Nephron progenitor cell (in vitro differentiated cells): ENCODE results near the gene PCAT7.
A peak's percentile ranks its signal among the peaks of the same experiment; 100 is the strongest.
"Not testable (repeated sequence)": the region's sequence is repeated elsewhere in the genome, so short reads cannot be mapped to it uniquely, and the experiment has no call there.

Experiments used
- DNase-seq: peaks from one replicate; pipeline ENCODE4 v3.0.0; 2021
- H3K27ac Mint-ChIP-seq: 2 replicates; pipeline ENCODE4 v1.8.0; 2021; ENCODE audit warnings: mild to moderate bottlenecking, moderate library complexity, mixed read lengths
- H3K27me3 Mint-ChIP-seq: 2 replicates; pipeline ENCODE4 v1.8.0; 2021; ENCODE audit warnings: mild to moderate bottlenecking, low read depth, mixed read lengths; ENCODE audit not compliant: poor library complexity
- H3K36me3 Mint-ChIP-seq: 2 replicates; pipeline ENCODE4 v1.8.0; 2021; ENCODE audit warnings: low read depth, mixed read lengths
- H3K4me1 Mint-ChIP-seq: 2 replicates; pipeline ENCODE4 v1.8.0; 2021; ENCODE audit warnings: mixed read lengths
- H3K4me3 Mint-ChIP-seq: 2 replicates; pipeline ENCODE4 v1.8.0; 2021; ENCODE audit warnings: mild to moderate bottlenecking, moderate library complexity, mixed read lengths
- H3K9me3 Mint-ChIP-seq: 2 replicates; pipeline ENCODE4 v1.8.0; 2021; ENCODE audit warnings: mild to moderate bottlenecking, moderate library complexity, mixed read lengths
- CTCF ChIP-seq: fragments of 200-600 bp; sonication (generic); IDR thresholded peaks from 2 replicates; pipeline ENCODE4 v1.5.0; 2021; ENCODE audit warnings: antibody characterized with exemption

Gene PCAT7

GRCh38 chr9:94554439-94555331 is at the start of gene PCAT7:
Gene PCAT7, plus strand, starts transcription at chr9:94555083.
- Mint-ChIP-seq H3K27ac (no peak within 1 kb of the TSS), H3K4me1 (peaks cover 10% of the 10 kb centered on the region), H3K27me3 (peaks cover 17% of the 10 kb centered on the region), H3K36me3 (peaks cover 27% of the 10 kb centered on the region), H3K4me3 (no peak within 1 kb of the TSS), H3K9me3 (peaks cover 10% of the 10 kb centered on the region)
- DNase-seq: peak; percentile 75
- peak; percentile 53 for TF ChIP-seq CTCF

- H3K27me3 Mint-ChIP-seq, H3K4me3 Mint-ChIP-seq, H3K36me3 Mint-ChIP-seq, H3K27ac Mint-ChIP-seq, DNase-seq, H3K9me3 Mint-ChIP-seq, H3K4me1 Mint-ChIP-seq: not testable (repeated sequence)
Observed at GRCh38 chr9:94506370-94506769, 48.5 kb upstream of the PCAT7 start.

GRCh38 chr9:94507531-94508258 is 47.2 kb upstream of the PCAT7 start:
- H3K4me1 Mint-ChIP-seq: no peaks in the 10 kb centered on the region
- peaks cover 3% of the 10 kb centered on the region for H3K27me3 Mint-ChIP-seq
- peaks cover 4% of the 10 kb centered on the region for H3K9me3 Mint-ChIP-seq
- no peak for DNase-seq
- no peaks in the 10 kb centered on the region for H3K36me3 Mint-ChIP-seq
- no peak overlapping the region for H3K4me3 Mint-ChIP-seq
- no peak for TF ChIP-seq CTCF
- no peak overlapping the region for H3K27ac Mint-ChIP-seq

GRCh38 chr9:94511134-94511954 is 43.5 kb upstream of the PCAT7 start:
- no peaks in the 10 kb centered on the region for H3K4me1 Mint-ChIP-seq
- no peaks in the 10 kb centered on the region for H3K36me3 Mint-ChIP-seq
- DNase-seq: no peak
- H3K9me3 Mint-ChIP-seq: peaks cover 4% of the 10 kb centered on the region
- peaks cover 3% of the 10 kb centered on the region for H3K27me3 Mint-ChIP-seq
- no peak overlapping the region for H3K27ac Mint-ChIP-seq
- no peak overlapping the region for H3K4me3 Mint-ChIP-seq
- no peak for TF ChIP-seq CTCF

- no peaks in the 10 kb centered on the region for H3K4me1 Mint-ChIP-seq
- no peak for DNase-seq
- peaks cover 3% of the 10 kb centered on the region for H3K27me3 Mint-ChIP-seq
- no peaks in the 10 kb centered on the region for H3K36me3 Mint-ChIP-seq
- TF ChIP-seq CTCF: no peak
- peaks cover 4% of the 10 kb centered on the region for H3K9me3 Mint-ChIP-seq
- H3K27ac Mint-ChIP-seq: no peak overlapping the region
- H3K4me3 Mint-ChIP-seq: no peak overlapping the region
Observed at GRCh38 chr9:94511955-94512265, 43.0 kb upstream of the PCAT7 start.

GRCh38 chr9:94514722-94515121 is 40.2 kb upstream of the PCAT7 start:
- Mint-ChIP-seq H3K27me3 (peaks cover 6% of the 10 kb centered on the region), H3K27ac (peak overlapping the region; percentile 91), H3K4me3 (no peak overlapping the region), H3K36me3 (no peaks in the 10 kb centered on the region), H3K4me1 (no peaks in the 10 kb centered on the region), H3K9me3 (peaks cover 7% of the 10 kb centered on the region)
- no peak for TF ChIP-seq CTCF
- DNase-seq: no peak
